ENCODE measurements around the gene MAIP1. TPM values are rescaled to one million over a fixed set of nuclear protein-coding genes. Genes with fewer than 3 reads are reported as not detected.

The MAIP1 gene, protein sequence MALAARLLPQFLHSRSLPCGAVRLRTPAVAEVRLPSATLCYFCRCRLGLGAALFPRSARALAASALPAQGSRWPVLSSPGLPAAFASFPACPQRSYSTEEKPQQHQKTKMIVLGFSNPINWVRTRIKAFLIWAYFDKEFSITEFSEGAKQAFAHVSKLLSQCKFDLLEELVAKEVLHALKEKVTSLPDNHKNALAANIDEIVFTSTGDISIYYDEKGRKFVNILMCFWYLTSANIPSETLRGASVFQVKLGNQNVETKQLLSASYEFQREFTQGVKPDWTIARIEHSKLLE
- 27.2 and 30.7 TPM in 2 replicates for total RNA-seq

DNA sequence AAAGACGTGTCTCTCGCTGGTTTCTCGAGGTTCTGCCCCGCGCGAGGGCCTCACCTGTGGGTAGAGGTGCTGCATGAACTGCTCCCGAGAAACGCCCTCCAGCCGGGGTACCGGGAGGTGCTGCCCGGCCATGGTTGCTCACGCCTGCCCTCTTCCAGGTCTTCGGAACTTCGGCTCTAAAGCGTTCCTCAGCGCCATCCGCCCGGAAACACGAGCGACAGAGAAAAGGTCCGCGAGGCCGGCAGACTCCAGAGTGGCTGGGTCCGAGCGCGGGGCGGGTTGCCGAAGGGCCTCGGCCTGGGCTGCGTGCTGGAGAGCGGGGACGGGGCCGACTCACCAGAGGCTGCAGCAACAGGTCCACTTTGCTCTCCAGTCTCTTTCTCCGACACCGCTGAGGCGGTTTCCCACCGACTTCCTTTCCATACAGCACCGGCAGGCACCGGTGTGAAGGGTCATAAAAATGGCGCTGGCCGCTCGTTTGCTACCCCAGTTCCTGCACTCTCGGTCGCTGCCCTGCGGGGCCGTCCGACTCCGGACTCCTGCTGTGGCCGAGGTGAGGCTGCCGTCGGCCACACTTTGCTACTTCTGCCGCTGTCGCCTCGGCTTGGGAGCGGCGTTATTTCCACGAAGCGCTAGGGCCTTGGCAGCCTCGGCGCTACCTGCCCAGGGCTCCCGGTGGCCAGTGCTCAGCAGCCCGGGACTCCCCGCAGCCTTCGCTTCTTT lies at the start of gene MAIP1, which contains the start of gene TYW5:
Gene MAIP1, plus strand, starts transcription at position 244 of the 723 bp plus-strand sequence. Its CDS starts 217 bp downstream, at position 461.
Gene TYW5, minus strand, starts transcription at position 153 of the 723 bp plus-strand sequence. Its CDS starts 21 bp downstream, at position 132.

DNA sequence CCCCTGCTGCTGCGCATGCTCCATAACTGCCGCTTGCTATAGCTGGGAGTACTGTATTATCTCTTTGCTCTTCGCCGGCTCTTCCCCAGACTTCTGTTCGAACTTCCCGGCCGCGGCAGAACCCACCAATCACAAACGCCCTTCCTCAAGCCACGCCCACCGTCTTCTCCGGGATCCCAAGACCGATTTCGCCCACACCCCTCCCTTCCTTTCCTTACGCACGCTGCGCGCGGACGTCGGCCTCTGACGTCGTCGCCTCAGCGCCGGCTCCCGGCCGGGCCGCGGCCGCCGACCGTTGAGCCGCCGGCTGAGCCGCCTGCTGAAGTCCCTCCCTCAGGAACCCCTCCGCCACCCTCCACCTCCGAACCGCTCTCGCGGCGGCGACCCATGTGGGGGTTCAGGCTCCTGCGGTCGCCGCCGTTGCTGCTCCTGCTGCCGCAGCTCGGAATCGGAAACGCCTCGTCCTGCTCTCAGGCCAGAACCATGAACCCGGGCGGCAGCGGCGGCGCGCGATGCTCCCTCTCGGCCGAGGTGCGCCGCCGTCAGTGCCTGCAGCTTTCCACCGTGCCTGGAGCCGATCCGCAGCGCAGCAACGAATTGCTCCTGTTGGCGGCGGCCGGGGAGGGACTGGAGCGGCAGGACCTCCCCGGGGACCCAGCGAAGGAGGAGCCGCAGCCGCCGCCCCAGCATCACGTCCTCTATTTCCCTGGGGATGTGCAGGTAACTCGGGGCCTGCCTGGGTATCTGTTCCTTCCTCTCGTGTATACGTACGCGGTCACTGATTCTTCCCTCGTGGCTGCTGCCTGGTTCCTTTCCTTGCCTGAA lies 44.1 kb upstream of the MAIP1 start, which contains the start of gene C2orf69:
Gene C2orf69, plus strand, starts transcription at position 242 of the 825 bp plus-strand sequence. Its CDS starts 146 bp downstream, at position 388.

Other genes starting within 250 kb of the MAIP1 start
- gene FTCDNL1, start 104.4 kb upstream of the MAIP1 start, total RNA-seq = 1.1 and 2.1 TPM in 2 replicates
- gene C2orf69, start 44.3 kb upstream of the MAIP1 start, total RNA-seq = 14.4 and 17.3 TPM in 2 replicates
- 6.9 and 8.5 TPM in 2 replicates for gene TYW5, start 91 bp upstream of the MAIP1 start, total RNA-seq